ENCODE measurements around the gene ENOX1.

Gene ENOX1

GRCh38 chr13:43737392-43737923 is 49.3 kb downstream of the ENOX1 start:
- no peak for DNase-seq

GRCh38 chr13:43732726-43733125 is 54.0 kb downstream of the ENOX1 start:
- no peak for DNase-seq

GRCh38 chr13:43731296-43731695 is 55.5 kb downstream of the ENOX1 start:
- DNase-seq, result no peak

GRCh38 chr13:43730642-43731041 is 56.1 kb downstream of the ENOX1 start:
- DNase-seq, result no peak

- DNase-seq, result no peak
Observed at GRCh38 chr13:43728421-43728820, 58.4 kb downstream of the ENOX1 start.

- no peak for DNase-seq
Observed at GRCh38 chr13:43727856-43728255, 58.9 kb downstream of the ENOX1 start.

- no peak for DNase-seq
Observed at GRCh38 chr13:43725460-43725859, 61.3 kb downstream of the ENOX1 start.

- DNase-seq, result no peak
Observed at GRCh38 chr13:43720780-43721397, 65.9 kb downstream of the ENOX1 start.

- DNase-seq, result no peak
Observed at GRCh38 chr13:43698758-43699157, 88.0 kb downstream of the ENOX1 start.

GRCh38 chr13:43698009-43698408 is 88.8 kb downstream of the ENOX1 start:
- no peak for DNase-seq

GRCh38 chr13:43697323-43697722 is 89.4 kb downstream of the ENOX1 start:
- DNase-seq, result no peak

- no peak for DNase-seq
Observed at GRCh38 chr13:43694146-43694664, 92.6 kb downstream of the ENOX1 start.

GRCh38 chr13:43693639-43694038 is 93.1 kb downstream of the ENOX1 start:
- no peak for DNase-seq

- no peak for DNase-seq
Observed at GRCh38 chr13:43688227-43688907, 98.4 kb downstream of the ENOX1 start.

GRCh38 chr13:43687038-43687437 is 99.7 kb downstream of the ENOX1 start:
- no peak for DNase-seq

GRCh38 chr13:43686557-43686956 is 100.2 kb downstream of the ENOX1 start:
- DNase-seq, result no peak

GRCh38 chr13:43684963-43685725 is 101.6 kb downstream of the ENOX1 start:
- no peak for DNase-seq

- no peak for DNase-seq
Observed at GRCh38 chr13:43682701-43683100, 104.1 kb downstream of the ENOX1 start.

- DNase-seq, result no peak
Observed at GRCh38 chr13:43676320-43676719, 110.5 kb downstream of the ENOX1 start.

GRCh38 chr13:43675577-43675976 is 111.2 kb downstream of the ENOX1 start:
- DNase-seq, result no peak

GRCh38 chr13:43669964-43670363 is 116.8 kb downstream of the ENOX1 start:
- DNase-seq, result no peak

- no peak for DNase-seq
Observed at GRCh38 chr13:43669101-43669500, 117.7 kb downstream of the ENOX1 start.

GRCh38 chr13:43666403-43666802 is 120.4 kb downstream of the ENOX1 start:
- DNase-seq, result no peak

GRCh38 chr13:43665388-43665787 is 121.4 kb downstream of the ENOX1 start:
- DNase-seq, result no peak
